Subcutaneous abdominal adipose tissue (tissue), 5 donors: ENCODE results near the gene MRPL38.
A peak's percentile ranks its signal among the peaks of the same experiment; 100 is the strongest.

Experiments used
- H3K27ac ChIP-seq: one replicate; pipeline ENCODE4 v1.7.0; 2013; ENCODE audit warnings: low read depth, mild to moderate bottlenecking, inconsistent platforms, low read length, moderate library complexity
- H3K27me3 ChIP-seq, 5 donors: one replicate each; pipeline ENCODE4 v1.7.0; 2013; ENCODE audit warnings: low read length in 5 of 5, inconsistent platforms in 1 of 5; ENCODE audit not compliant: control insufficient read depth in 5 of 5, insufficient read depth in 4 of 5
- H3K36me3 ChIP-seq, 5 donors: one replicate each; pipeline ENCODE4 v1.7.0; 2013; ENCODE audit warnings: low read length in 5 of 5; ENCODE audit not compliant: control insufficient read depth in 5 of 5, insufficient read depth in 5 of 5
- H3K4me1 ChIP-seq, 5 donors: one replicate each; pipeline ENCODE4 v1.7.0; 2013; ENCODE audit warnings: low read length in 5 of 5, mild to moderate bottlenecking in 3 of 5, moderate library complexity in 1 of 5; ENCODE audit not compliant: control insufficient read depth in 5 of 5, insufficient read depth in 5 of 5
- H3K4me3 ChIP-seq, 5 donors: one replicate each; pipeline ENCODE4 v1.7.0; 2013; ENCODE audit warnings: low read length in 5 of 5, low read depth in 1 of 5
- H3K9ac ChIP-seq, 5 donors: one replicate each; pipeline ENCODE4 v1.7.0; 2013; ENCODE audit warnings: low read length in 5 of 5, mild to moderate bottlenecking in 4 of 5, moderate library complexity in 3 of 5
- H3K9me3 ChIP-seq, 5 donors: one replicate each; pipeline ENCODE4 v1.7.0; 2013; ENCODE audit warnings: low read length in 5 of 5; ENCODE audit not compliant: control insufficient read depth in 5 of 5
- donor health status: healthy.
- donor health status: healthy.
- donor health status: healthy.
- donor health status: healthy.
- donor health status: healthy.

MRPL38 gene

DNA sequence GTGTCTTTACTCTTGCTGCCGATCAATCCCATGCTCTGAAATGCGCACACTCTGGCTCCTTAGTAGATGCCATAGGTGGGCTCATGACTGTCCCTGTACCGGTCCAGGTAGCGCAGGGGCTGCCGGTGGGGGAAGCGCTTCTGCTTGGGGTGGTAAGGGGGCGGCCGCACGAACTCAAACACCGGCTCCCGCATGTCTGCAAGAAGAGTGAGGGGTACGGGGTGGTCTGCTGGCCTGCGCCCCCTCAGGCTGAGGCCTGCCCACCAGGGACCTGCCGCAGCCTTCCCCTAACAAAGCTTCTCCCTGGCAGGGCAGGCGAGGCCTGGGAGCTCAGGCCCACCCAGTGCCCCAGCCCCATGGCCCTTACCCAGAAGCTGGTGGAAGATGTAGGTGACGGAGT, 5.9 kb downstream of the MRPL38 start:
- Histone ChIP-seq H3K36me3 (peaks cover 0 to 52% (median 48%) of the 10 kb centered on the region in 5 donors), H3K27ac (no peak overlapping the region), H3K27me3 (no peaks in the 10 kb centered on the region), H3K4me3 (no peak overlapping the region), H3K9me3 (no peaks in the 10 kb centered on the region), H3K9ac (no peak overlapping the region), H3K4me1 (peaks cover 2 to 45% (median 30%) of the 10 kb centered on the region in 5 donors)

DNA sequence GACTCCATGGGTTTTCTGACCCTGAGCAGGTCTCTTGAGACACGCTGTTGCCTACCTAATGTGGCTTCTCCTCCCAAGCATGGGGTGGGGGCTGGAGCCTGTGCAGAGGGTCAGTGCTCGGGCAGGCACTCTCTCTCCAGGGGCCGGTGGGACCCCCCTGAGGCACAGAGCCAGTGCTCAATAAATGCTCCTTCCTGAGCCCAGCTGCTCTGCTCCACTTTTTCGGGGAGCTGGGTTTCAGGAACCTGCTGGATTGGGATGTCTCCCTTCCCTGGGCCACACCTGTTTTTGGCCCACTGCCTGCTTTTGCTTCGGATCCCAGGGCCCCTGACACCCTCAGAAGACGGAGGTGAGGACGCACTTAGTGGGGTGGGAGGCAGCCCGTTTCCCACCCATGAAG, 6.6 kb downstream of the MRPL38 start:
- no peak overlapping the region for H3K4me3 ChIP-seq
- peak overlapping the region; percentile 76 for H3K27ac ChIP-seq

DNA sequence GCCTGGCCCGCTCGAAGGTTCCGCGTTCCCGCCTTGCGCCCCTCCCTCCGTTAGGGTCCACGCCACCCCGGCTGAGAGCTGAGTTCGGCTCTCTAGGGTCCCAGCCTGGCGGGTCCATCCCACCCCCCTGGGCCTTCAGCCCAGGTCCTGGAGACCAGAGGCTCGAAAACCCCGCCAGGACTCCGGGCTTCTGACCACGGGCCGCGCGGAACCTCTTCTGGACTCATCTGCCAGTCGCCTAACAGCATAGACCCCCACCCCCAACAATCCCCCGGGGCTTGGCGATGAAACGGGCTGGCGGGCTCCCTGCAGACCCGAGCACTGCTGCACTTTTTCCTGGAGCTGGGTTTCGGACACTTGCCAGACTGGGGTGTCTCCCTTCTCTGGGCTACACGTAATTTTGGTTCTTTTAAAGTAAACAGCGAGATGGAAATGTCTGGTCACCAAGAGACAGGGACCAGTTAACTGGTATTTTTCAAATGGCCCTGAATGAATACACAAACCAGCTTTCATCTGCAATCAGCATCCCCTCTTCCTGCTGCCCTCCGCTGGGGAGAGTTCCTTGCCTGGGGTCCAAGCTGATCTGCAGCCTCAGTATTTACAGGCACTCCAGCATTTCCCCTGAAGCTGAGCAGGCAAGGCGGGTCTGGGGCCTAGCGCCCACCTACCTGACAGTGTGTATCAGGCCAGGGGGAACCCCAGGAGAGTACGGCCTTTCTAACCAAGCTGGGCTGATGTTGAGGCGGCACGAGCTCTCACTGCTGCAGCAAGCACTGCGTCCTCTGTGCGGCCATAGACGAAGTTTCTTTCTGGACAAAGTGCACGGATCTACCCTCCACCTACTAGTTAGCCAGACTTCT, 7.3 kb downstream of the MRPL38 start:
- Histone ChIP-seq H3K36me3 (peaks cover 0 to 49% (median 42%) of the 10 kb centered on the region in 5 donors), H3K4me3 (peak overlapping the region in 4 of 5 donors; percentile 22 to 83 (median 60))

More for the DNA sequence above, 6.6 kb downstream of the MRPL38 start:
- Histone ChIP-seq H3K27me3 (no peaks in the 10 kb centered on the region), H3K9ac (no peak overlapping the region), H3K4me1 (peaks cover 2 to 47% (median 30%) of the 10 kb centered on the region in 5 donors), H3K9me3 (no peaks in the 10 kb centered on the region), H3K36me3 (peaks cover 0 to 52% (median 47%) of the 10 kb centered on the region in 5 donors)

DNA sequence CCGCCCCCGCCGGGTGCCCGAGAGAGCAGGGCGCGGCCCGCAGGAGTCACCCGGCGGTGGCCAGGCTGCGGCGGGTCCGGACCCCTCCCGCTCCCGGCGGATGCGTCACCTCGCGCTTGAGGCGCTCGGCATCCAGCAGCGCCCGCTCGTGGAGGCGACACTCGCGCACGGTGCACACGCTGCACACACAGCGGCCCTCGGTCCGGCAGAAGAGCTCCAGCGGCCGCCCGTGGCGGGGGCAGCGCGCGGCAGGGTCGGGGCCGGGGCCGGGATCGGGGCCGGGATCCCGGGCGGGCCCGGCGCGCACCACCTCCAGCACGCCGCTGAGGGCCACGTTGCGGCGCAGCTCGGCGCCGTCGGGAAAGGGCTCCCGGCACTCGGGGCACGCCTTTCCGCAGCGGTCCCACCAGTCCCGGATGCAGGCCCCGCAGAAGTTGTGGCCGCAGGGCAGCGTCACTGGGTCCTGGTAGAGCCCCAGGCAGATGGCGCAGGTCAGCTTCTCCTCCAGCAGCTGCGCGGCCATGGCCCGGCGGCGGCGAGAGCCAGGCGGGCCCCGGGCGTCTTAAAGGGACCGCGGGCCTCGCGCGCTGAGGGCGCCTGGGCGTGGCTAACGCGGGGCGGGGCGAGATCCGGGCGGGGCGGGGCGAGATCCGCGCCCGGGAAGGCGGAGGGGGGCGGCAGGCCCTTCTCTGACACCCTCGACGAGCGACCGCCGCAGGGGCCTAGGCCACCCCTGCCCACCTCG, 8.1 kb downstream of the MRPL38 start, which contains the start of gene TRIM65:
TSS of gene TRIM65 (minus strand) at position 537 of the 745 bp plus-strand sequence. CDS start at position 523, 14 bp downstream.
- Histone ChIP-seq H3K27me3 (no peaks in the 10 kb centered on the region), H3K36me3 (peaks cover 0 to 49% (median 40%) of the 10 kb centered on the region in 5 donors), H3K4me3 (peak within 1 kb of the TSS; percentile 62 to 83 (median 71)), H3K4me1 (peaks cover 2 to 54% (median 30%) of the 10 kb centered on the region in 5 donors), H3K27ac (peak within 1 kb of the TSS; percentile 76), H3K9ac (peak within 1 kb of the TSS; percentile 63 to 78 (median 77)), H3K9me3 (no peaks in the 10 kb centered on the region)

More for the DNA sequence above, 7.3 kb downstream of the MRPL38 start:
- Histone ChIP-seq H3K27ac (peak overlapping the region; percentile 76), H3K9ac (peak overlapping the region in 4 of 5 donors; percentile 43 to 77 (median 68)), H3K27me3 (no peaks in the 10 kb centered on the region), H3K9me3 (no peaks in the 10 kb centered on the region), H3K4me1 (peaks cover 2 to 50% (median 30%) of the 10 kb centered on the region in 5 donors)

- Histone ChIP-seq H3K4me3 (peak overlapping the region; percentile 59 to 83 (median 66)), H3K36me3 (peaks cover 0 to 49% (median 40%) of the 10 kb centered on the region in 5 donors), H3K27me3 (no peaks in the 10 kb centered on the region), H3K4me1 (peaks cover 2 to 55% (median 30%) of the 10 kb centered on the region in 5 donors), H3K9me3 (no peaks in the 10 kb centered on the region), H3K27ac (peak overlapping the region; percentile 76), H3K9ac (peak overlapping the region in 4 of 5 donors; percentile 63 to 78 (median 73))
Measured at GRCh38 chr17:75895370-75896155, 9.1 kb downstream of the MRPL38 start.

- Histone ChIP-seq H3K27ac (no peak overlapping the region), H3K4me1 (peaks cover 2 to 44% (median 30%) of the 10 kb centered on the region in 5 donors), H3K9ac (peak overlapping the region in 3 of 5 donors; percentile 16 to 53 (median 33)), H3K9me3 (no peaks in the 10 kb centered on the region), H3K4me3 (no peak overlapping the region), H3K36me3 (peaks cover 0 to 51% (median 40%) of the 10 kb centered on the region in 5 donors), H3K27me3 (no peaks in the 10 kb centered on the region)
Measured at GRCh38 chr17:75894049-75894733, 10.5 kb downstream of the MRPL38 start.

DNA sequence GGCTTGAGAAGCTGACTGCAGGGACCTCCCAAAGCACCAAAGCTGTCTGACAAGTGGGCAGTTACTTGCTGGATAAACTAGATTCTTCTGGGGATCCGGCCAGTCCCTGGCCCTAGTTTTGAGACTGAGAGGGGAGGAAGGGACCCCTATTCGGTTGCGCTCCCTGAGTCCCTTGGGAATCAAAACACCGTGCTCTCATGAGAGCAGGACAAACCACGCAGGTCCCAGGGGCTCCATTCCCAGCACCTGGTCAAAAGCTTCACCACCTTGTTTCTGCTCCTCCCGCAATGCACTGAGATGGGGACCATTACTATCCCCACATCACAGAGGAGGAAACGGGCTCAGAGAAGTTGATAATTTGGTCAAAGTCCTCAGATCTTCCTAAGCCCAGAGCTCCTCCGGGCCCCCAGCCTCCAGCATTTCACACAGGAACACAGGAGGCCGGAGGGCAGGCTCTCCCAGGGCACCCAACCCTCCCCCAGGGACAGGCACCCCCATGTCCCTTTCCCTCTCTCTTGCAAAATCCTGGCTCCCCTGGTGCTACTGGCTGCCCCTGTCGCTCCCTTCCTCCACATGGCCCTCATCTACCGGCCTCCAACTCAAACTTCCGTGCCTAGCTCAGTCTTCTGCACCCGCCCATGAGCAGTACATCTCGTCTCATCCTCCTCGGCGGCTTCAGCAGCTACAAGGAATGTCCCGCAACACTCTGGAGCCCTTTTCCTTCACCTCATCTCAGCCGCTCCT, 11.2 kb downstream of the MRPL38 start:
- Histone ChIP-seq H3K27ac (no peak overlapping the region), H3K36me3 (peaks cover 0 to 45% (median 34%) of the 10 kb centered on the region in 5 donors), H3K4me3 (no peak overlapping the region), H3K27me3 (no peaks in the 10 kb centered on the region), H3K9me3 (no peaks in the 10 kb centered on the region), H3K4me1 (peaks cover 2 to 43% (median 30%) of the 10 kb centered on the region in 5 donors), H3K9ac (peak overlapping the region in 2 of 5 donors; percentile 7 to 33)

DNA sequence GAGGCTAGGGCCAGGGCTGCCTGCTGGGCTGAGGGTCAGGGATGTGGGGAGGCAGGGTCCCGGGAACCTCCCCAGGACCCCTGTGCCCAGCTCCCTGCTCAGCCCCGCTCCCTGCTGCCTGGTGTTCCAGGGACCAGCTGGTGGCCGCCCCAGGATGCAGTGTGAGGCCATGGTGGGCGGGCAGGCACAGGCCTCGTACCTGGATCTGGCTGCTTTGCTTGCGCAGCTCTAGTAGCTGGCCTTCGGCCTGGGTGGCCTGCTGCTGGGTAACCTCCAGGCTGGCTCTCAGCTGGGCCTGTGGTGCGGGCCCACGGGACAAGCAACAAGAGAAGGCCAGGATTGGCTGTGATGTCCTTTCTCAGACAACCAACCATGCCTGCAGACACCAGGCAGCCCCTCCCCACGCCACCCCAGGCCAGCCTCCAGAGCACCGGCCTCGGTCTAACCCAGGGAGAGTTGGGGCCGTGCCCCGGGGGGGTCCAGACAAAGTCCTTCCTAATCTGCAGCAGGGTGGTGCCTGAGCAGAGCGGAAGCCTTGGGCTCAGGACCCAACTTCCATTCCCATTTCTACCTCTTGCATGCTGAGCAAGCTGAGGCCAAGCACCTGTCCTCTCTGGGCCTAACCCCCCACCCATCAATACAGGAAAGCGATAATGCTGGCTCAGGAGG, 12.0 kb downstream of the MRPL38 start:
- Histone ChIP-seq H3K27ac (no peak overlapping the region), H3K4me1 (peaks cover 2 to 43% (median 30%) of the 10 kb centered on the region in 5 donors), H3K9me3 (no peaks in the 10 kb centered on the region), H3K4me3 (no peak overlapping the region), H3K27me3 (no peaks in the 10 kb centered on the region), H3K9ac (no peak overlapping the region), H3K36me3 (peaks cover 0 to 38% (median 28%) of the 10 kb centered on the region in 5 donors)
